HCT116 (cell line): ENCODE results near the gene ALX4. TPM values are rescaled to one million over a fixed set of nuclear protein-coding genes. Genes with fewer than 3 reads are reported as not detected.

ENCODE experiments used
- ATAC-seq: fragments of 200-7000 bp; cut with Tn5 transposase; 2 replicates; pipeline ENCODE4 v1.9.1; 2020; ENCODE audit warnings: mild to moderate bottlenecking, moderate library complexity
- BruUV-seq: library from RNA; stranded (reverse); fragments of 400-500 nt; replicated peaks from 2 replicates; lab custom pipeline; 2021; lab: Mats Ljungman, UMichigan
- CTCF ChIA-PET: fragments of 300-600 bp; sonication (Branson Sonifier 250); formaldehyde crosslinking; loops from one replicate; lab custom pipeline; 2021; ENCODE audit warnings: antibody characterized with exemption; lab: Charles Lee
- POLR2A ChIA-PET: fragments of 300-600, 350-600 bp; sonication (Branson Sonifier 250); formaldehyde crosslinking; loops from one replicate; lab custom pipeline; 2021; ENCODE audit warnings: antibody characterized with exemption; lab: Charles Lee
- RAD21 ChIA-PET, 2 experiments: fragments of 300-600 bp; sonication (Branson Sonifier 250); formaldehyde crosslinking; loops; one replicate each; lab custom pipeline; 2023; ENCODE audit warnings: low total read pairs in 2 of 2; ENCODE audit not compliant: uncharacterized antibody in 2 of 2, unreplicated experiment in 2 of 2, low non-redundant PET in 1 of 2; lab: Charles Lee
- DNase-seq: peaks from one replicate; pipeline ENCODE4 v3.0.0-alpha.2; 2010; ENCODE audit warnings: low read depth, low spot score
- H2AFZ ChIP-seq: fragments of 200-600 bp; shearing (Covaris generic), sonication (generic); 2 replicates; pipeline ENCODE4 v1.6.1; 2017; ENCODE audit warnings: low read depth, mixed run types, mixed read lengths, antibody characterized with exemption, low read length; ENCODE audit not compliant: poor library complexity, severe bottlenecking
- H3K27ac ChIP-seq: 2 replicates; pipeline ENCODE4 v1.5.1; 2012; ENCODE audit warnings: low read depth, low read length
- H3K27me3 ChIP-seq: fragments of 200-600 bp; sonication (generic); 2 replicates; pipeline ENCODE4 v1.6.1; 2016; ENCODE audit warnings: mixed run types, low read length, mixed read lengths; ENCODE audit not compliant: insufficient read depth
- H3K36me3 ChIP-seq, 2 experiments: fragments of 200-500 bp in 1 of 2; fragments of 200-600 bp in 1 of 2; sonication (Bioruptor generic) in 1 of 2; sonication (generic) in 1 of 2; 2 replicates each; pipeline versions ENCODE4 v1.5.1 to v1.6.1; 2014 to 2016; ENCODE audit warnings: low read length in 2 of 2, inconsistent platforms in 1 of 2, mixed read lengths in 1 of 2, mixed run types in 1 of 2; ENCODE audit not compliant: insufficient read depth in 2 of 2, control insufficient read depth in 1 of 2
- H3K4me1 ChIP-seq, 2 experiments: fragments of 200-600 bp in 1 of 2; sonication (generic) in 1 of 2; 2 replicates each; pipeline versions ENCODE4 v1.5.1 to v1.6.1; 2012 to 2017; ENCODE audit warnings: low read length in 2 of 2, inconsistent platforms in 1 of 2, mild to moderate bottlenecking in 1 of 2, mixed read lengths in 1 of 2, mixed run types in 1 of 2, moderate library complexity in 1 of 2; ENCODE audit not compliant: insufficient read depth in 2 of 2, control insufficient read depth in 1 of 2
- H3K4me2 ChIP-seq: fragments of 200-600 bp; sonication (generic); 2 replicates; pipeline ENCODE4 v1.6.1; 2017; ENCODE audit warnings: mixed run types, low read length, mixed read lengths
- H3K4me3 ChIP-seq, 2 experiments: fragments of 200-600 bp in 1 of 2; sonication (generic) in 1 of 2; replicated peaks in 1 of 2; 2 replicates each; pipeline ENCODE4 v1.5.1; 2011 to 2016; ENCODE audit warnings: low read length in 2 of 2, control low read depth in 1 of 2, low read depth in 1 of 2, mild to moderate bottlenecking in 1 of 2, mixed read lengths in 1 of 2, mixed run types in 1 of 2
- H3K79me2 ChIP-seq: fragments of 200-600 bp; sonication (generic); 2 replicates; pipeline ENCODE4 v1.6.1; 2017; ENCODE audit warnings: mild to moderate bottlenecking, mixed run types, low read length, moderate library complexity, mixed read lengths; ENCODE audit not compliant: insufficient read depth
- H3K9ac ChIP-seq: fragments of 200-600 bp; sonication (generic); 2 replicates; pipeline ENCODE4 v1.6.1; 2016; ENCODE audit warnings: low read length, mixed read lengths
- H3K9me2 ChIP-seq: fragments of 200-600 bp; sonication (generic), shearing (Covaris generic); 2 replicates; pipeline ENCODE4 v1.6.1; 2017; ENCODE audit warnings: mixed run types, mild to moderate bottlenecking, moderate library complexity; ENCODE audit not compliant: insufficient read depth
- H3K9me3 ChIP-seq, 2 experiments: fragments of 200-500 bp in 1 of 2; fragments of 200-600 bp in 1 of 2; sonication (Bioruptor generic) in 1 of 2; sonication (generic) in 1 of 2; 2 replicates each; pipeline ENCODE4 v1.6.1; 2014 to 2017; ENCODE audit warnings: low read length in 2 of 2, mixed read lengths in 2 of 2, inconsistent platforms in 1 of 2, low read depth in 1 of 2, mild to moderate bottlenecking in 1 of 2, mixed run types in 1 of 2, moderate library complexity in 1 of 2; ENCODE audit not compliant: control insufficient read depth in 1 of 2, insufficient read depth in 1 of 2
- H4K20me1 ChIP-seq: fragments of 200-600 bp; sonication (generic), shearing (Covaris generic); 2 replicates; pipeline ENCODE4 v1.6.1; 2017; ENCODE audit warnings: mixed run types, mild to moderate bottlenecking, moderate library complexity; ENCODE audit not compliant: insufficient read depth
- CBX3 ChIP-seq: IDR thresholded peaks from 2 replicates; pipeline ENCODE4 v1.6.1; 2012; ENCODE audit warnings: low read depth
- FOSL1 ChIP-seq: IDR thresholded peaks from 2 replicates; pipeline ENCODE4 v1.6.1; 2012; ENCODE audit warnings: low read depth
- RAD21 ChIP-seq: IDR thresholded peaks from 2 replicates; pipeline ENCODE4 v1.6.1; 2012; ENCODE audit warnings: low read depth, mild to moderate bottlenecking
- SIN3A ChIP-seq: IDR thresholded peaks from 2 replicates; pipeline ENCODE4 v1.6.1; 2012; ENCODE audit warnings: low read depth
- SRF ChIP-seq: IDR thresholded peaks from 2 replicates; pipeline ENCODE4 v1.6.1; 2012; ENCODE audit warnings: low read depth
- YY1 ChIP-seq: IDR thresholded peaks from 2 replicates; pipeline ENCODE4 v1.6.1; 2011; ENCODE audit warnings: low read length, low read depth, moderate library complexity, mild to moderate bottlenecking; ENCODE audit not compliant: insufficient replicate concordance; ENCODE audit errors: extremely low read depth
- ZNF274 ChIP-seq: fragments of 200-500 bp; sonication (Bioruptor generic); IDR thresholded peaks from 2 replicates; pipeline ENCODE4 v1.6.1; 2014; ENCODE audit warnings: mild to moderate bottlenecking, low read depth, low read length, inconsistent platforms
- intact Hi-C: fragments of 100-400 bp; cut with micrococcal nuclease; formaldehyde crosslinking; loops from 2 replicates; pipeline ENCODE4 v1.10.0; 2022
- total RNA-seq: library from RNA; stranded (reverse); gene quantifications from one replicate; pipeline ENCODE4 v1.2.1, GENCODE V29; 2021; ENCODE audit not compliant: unreplicated experiment
- TF ChIP-seq, protein P1 (sequence below): IDR thresholded peaks from 2 replicates; pipeline ENCODE4 v1.6.1; 2012; ENCODE audit warnings: low read depth
- TF ChIP-seq, protein P2 (sequence below), 3 experiments: fragments of 200-600 bp in 1 of 3; sonication (generic) in 1 of 3; IDR thresholded peaks in 2 of 3; conservative IDR thresholded peaks in 1 of 3; 2 replicates each; pipeline ENCODE4 v1.5.1; 2012 to 2017; ENCODE audit warnings: low read depth in 2 of 3, low read length in 2 of 3, antibody characterized with exemption in 1 of 3, borderline replicate concordance in 1 of 3, control low read depth in 1 of 3, mild to moderate bottlenecking in 1 of 3, mixed read lengths in 1 of 3, mixed run types in 1 of 3, moderate library complexity in 1 of 3; ENCODE audit not compliant: insufficient read depth in 1 of 3
- TF ChIP-seq, protein P3 (sequence below): IDR thresholded peaks from 2 replicates; pipeline ENCODE4 v1.6.1; 2011; ENCODE audit warnings: mild to moderate bottlenecking, low read length, moderate library complexity; ENCODE audit not compliant: insufficient replicate concordance; ENCODE audit errors: extremely low read depth

Gene ALX4
- total RNA-seq, 1 experiment from 2014 or later = not detected

DNA sequence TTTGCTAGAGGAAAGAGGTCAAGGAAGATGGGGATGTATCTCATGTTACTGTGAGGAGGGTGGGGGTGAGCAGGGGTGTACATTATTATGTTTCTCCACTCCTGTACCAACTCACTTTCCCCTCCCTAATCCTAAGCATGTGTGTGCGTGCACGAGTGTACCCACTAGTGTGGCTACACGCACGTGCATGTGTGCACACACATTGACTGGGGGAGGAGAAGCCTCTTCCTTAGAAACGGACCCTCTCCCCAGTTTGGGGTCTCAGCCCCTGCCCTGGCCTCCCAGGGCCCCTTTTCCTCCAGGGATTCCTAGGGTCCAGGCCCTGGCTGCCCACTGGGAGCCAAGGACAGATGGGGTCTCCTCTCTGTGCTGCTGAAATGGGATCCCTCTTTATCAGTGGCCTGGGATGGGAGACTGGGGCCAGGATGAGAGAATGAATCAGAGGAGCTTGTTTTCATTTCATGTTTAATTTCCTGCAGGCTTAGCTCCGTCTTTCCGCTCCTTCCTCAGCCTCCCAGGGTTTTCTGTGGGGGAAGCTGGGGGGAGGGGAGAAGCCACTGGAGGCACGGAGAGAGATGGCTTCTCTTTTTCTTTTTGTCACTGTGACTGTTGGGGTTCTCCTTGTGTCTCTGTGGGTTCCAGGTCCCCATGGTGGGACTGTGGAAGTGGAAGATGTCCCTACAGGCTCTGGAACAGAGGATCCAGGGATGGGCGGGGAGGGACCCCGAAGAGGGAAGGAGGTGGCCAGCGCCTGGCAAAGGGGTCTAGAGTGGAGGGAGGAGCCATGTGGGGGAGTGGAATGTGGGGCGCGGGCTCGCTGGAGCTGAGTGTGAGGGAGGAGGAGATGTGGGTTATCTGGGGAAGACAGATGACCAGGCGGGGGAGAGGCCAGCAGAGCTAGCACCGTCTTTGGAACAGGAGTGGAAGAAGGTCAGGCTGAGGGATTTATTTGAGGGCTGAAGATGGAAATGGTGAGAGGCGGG, 40.3 kb downstream of the ALX4 start:
- Histone ChIP-seq H3K9me2 (no peaks in the 10 kb centered on the region), H3K27me3 (no peaks in the 10 kb centered on the region), H2AFZ (no peak overlapping the region), H3K9ac (no peak overlapping the region), H3K27ac (no peak overlapping the region), H3K4me1 (no peaks in the 10 kb centered on the region), H3K4me3 (no peak overlapping the region), H3K36me3 (no peaks in the 10 kb centered on the region), H3K4me2 (no peak overlapping the region), H4K20me1 (no peaks in the 10 kb centered on the region), H3K79me2 (no peaks in the 10 kb centered on the region), H3K9me3 (no peaks in the 10 kb centered on the region)
- DNase-seq (no peak), ATAC-seq (no peak)
- CTCF ChIA-PET = no interaction called here
- RAD21 ChIA-PET = no interaction called here
- POLR2A ChIA-PET = no interaction called here
- intact Hi-C loops = no loop called here
- BruUV-seq = no TSS peak
- no peak for TF ChIP-seq RAD21
- TF ChIP-seq, all 23 proteins: peak for 0

DNA sequence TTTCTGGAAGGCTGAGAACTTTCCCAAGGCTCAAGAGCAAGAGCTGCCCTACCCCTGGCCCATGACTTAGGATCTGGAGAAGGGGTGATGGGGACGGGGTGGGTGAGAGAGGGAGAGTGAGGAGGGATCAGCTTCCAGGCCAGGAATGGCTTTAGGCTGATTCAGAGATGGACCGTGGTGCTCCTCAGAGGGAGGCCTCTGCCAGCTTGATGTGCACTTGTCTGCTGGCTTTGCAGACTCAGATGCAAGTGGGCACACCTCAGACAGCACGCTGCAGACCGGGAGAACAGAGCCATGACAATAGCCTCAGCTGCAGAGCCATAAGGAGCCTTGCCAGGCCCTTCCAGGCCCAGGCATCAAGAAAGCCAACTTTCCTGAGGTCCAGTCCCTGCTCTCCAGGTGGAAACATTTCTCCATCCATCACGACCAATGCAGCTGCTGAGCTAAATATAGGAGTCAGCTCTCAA, 41.3 kb downstream of the ALX4 start:
- H3K79me2 ChIP-seq = no peaks in the 10 kb centered on the region
- H2AFZ ChIP-seq = no peak overlapping the region
- H3K9me3 ChIP-seq = no peaks in the 10 kb centered on the region
- H3K27me3 ChIP-seq = no peaks in the 10 kb centered on the region
- H3K4me3 ChIP-seq = no peak overlapping the region
- no peak overlapping the region for H3K4me2 ChIP-seq
- CTCF ChIA-PET = no interaction called here
- intact Hi-C loops = no loop called here
- no peaks in the 10 kb centered on the region for H4K20me1 ChIP-seq
- POLR2A ChIA-PET = no interaction called here
- ATAC-seq = no peak
- H3K9me2 ChIP-seq = no peaks in the 10 kb centered on the region
- RAD21 ChIA-PET = no interaction called here
- no peak for DNase-seq
- H3K9ac ChIP-seq = no peak overlapping the region
- no peaks in the 10 kb centered on the region for H3K4me1 ChIP-seq
- no TSS peak for BruUV-seq
- H3K27ac ChIP-seq = no peak overlapping the region
- H3K36me3 ChIP-seq = no peaks in the 10 kb centered on the region
- TF ChIP-seq SRF = no peak
- TF ChIP-seq ZNF274 = no peak
- no peak for TF ChIP-seq YY1
- TF ChIP-seq CBX3 = no peak
- no peak for TF ChIP-seq SIN3A
- TF ChIP-seq, protein P1, sequence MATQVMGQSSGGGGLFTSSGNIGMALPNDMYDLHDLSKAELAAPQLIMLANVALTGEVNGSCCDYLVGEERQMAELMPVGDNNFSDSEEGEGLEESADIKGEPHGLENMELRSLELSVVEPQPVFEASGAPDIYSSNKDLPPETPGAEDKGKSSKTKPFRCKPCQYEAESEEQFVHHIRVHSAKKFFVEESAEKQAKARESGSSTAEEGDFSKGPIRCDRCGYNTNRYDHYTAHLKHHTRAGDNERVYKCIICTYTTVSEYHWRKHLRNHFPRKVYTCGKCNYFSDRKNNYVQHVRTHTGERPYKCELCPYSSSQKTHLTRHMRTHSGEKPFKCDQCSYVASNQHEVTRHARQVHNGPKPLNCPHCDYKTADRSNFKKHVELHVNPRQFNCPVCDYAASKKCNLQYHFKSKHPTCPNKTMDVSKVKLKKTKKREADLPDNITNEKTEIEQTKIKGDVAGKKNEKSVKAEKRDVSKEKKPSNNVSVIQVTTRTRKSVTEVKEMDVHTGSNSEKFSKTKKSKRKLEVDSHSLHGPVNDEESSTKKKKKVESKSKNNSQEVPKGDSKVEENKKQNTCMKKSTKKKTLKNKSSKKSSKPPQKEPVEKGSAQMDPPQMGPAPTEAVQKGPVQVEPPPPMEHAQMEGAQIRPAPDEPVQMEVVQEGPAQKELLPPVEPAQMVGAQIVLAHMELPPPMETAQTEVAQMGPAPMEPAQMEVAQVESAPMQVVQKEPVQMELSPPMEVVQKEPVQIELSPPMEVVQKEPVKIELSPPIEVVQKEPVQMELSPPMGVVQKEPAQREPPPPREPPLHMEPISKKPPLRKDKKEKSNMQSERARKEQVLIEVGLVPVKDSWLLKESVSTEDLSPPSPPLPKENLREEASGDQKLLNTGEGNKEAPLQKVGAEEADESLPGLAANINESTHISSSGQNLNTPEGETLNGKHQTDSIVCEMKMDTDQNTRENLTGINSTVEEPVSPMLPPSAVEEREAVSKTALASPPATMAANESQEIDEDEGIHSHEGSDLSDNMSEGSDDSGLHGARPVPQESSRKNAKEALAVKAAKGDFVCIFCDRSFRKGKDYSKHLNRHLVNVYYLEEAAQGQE = no peak
- TF ChIP-seq FOSL1 = no peak
- TF ChIP-seq, protein P2, sequence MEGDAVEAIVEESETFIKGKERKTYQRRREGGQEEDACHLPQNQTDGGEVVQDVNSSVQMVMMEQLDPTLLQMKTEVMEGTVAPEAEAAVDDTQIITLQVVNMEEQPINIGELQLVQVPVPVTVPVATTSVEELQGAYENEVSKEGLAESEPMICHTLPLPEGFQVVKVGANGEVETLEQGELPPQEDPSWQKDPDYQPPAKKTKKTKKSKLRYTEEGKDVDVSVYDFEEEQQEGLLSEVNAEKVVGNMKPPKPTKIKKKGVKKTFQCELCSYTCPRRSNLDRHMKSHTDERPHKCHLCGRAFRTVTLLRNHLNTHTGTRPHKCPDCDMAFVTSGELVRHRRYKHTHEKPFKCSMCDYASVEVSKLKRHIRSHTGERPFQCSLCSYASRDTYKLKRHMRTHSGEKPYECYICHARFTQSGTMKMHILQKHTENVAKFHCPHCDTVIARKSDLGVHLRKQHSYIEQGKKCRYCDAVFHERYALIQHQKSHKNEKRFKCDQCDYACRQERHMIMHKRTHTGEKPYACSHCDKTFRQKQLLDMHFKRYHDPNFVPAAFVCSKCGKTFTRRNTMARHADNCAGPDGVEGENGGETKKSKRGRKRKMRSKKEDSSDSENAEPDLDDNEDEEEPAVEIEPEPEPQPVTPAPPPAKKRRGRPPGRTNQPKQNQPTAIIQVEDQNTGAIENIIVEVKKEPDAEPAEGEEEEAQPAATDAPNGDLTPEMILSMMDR (IDR thresholded peaks at IDR 0.05 in 2 of 3, conservative IDR thresholded peaks at IDR 0.05 in 1 of 3; ENCODE audit: borderline replicate concordance in 1 of 3, insufficient read depth in 1 of 3, low read depth in 2 of 3, low read length in 2 of 3) = no peak
- TF ChIP-seq, protein P3, sequence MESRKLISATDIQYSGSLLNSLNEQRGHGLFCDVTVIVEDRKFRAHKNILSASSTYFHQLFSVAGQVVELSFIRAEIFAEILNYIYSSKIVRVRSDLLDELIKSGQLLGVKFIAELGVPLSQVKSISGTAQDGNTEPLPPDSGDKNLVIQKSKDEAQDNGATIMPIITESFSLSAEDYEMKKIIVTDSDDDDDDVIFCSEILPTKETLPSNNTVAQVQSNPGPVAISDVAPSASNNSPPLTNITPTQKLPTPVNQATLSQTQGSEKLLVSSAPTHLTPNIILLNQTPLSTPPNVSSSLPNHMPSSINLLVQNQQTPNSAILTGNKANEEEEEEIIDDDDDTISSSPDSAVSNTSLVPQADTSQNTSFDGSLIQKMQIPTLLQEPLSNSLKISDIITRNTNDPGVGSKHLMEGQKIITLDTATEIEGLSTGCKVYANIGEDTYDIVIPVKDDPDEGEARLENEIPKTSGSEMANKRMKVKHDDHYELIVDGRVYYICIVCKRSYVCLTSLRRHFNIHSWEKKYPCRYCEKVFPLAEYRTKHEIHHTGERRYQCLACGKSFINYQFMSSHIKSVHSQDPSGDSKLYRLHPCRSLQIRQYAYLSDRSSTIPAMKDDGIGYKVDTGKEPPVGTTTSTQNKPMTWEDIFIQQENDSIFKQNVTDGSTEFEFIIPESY = no peak
